ENCODE results near the gene ZNG1A. TPM values are rescaled to one million over a fixed set of nuclear protein-coding genes. Genes with fewer than 3 reads are reported as not detected.
"Not testable (repeated sequence)": the region's sequence is repeated elsewhere in the genome, so short reads cannot be mapped to it uniquely, and the experiment has no call there.

ZNG1A gene
- total RNA-seq, 2 donors from 2014 or later: 33.4 to 56.6 TPM

- DNase-seq (ENCODE audit: low spot score); H3K9me3 Mint-ChIP-seq; H3K27ac Mint-ChIP-seq; H3K27me3 Mint-ChIP-seq; H3K4me1 Mint-ChIP-seq (ENCODE audit: low read depth in 2 of 2); H3K36me3 Mint-ChIP-seq: not testable (repeated sequence)
- peak; percentile 62 to 65 for ATAC-seq
- H3K4me3 Mint-ChIP-seq: peak overlapping the region; percentile 42
Measured at GRCh38 chr9:73076-73899, 105.6 kb downstream of the ZNG1A start.

Other genes with a start within 250 kb of the ZNG1A start
- gene WASHC1, start 149.6 kb downstream of the ZNG1A start, total RNA-seq: 10 to 100 TPM; 12.4 to 17.5 TPM
- under 1 TPM; 0.21 to 0.22 TPM for gene FOXD4, start 60.6 kb downstream of the ZNG1A start, total RNA-seq
- 100 to 1,000 TPM; 143 to 174 TPM for gene DOCK8, start 35.8 kb upstream of the ZNG1A start, total RNA-seq